Mononuclear cell (primary cell): Measurements from ENCODE around the gene HSD3B1. TPM values are rescaled to one million over a fixed set of nuclear protein-coding genes. Genes with fewer than 3 reads are reported as not detected.

Experiments
- H3K27me3 ChIP-seq: 2 replicates; pipeline ENCODE4 v1.6.0; 2011; ENCODE audit warnings: low read length, control low read depth; ENCODE audit not compliant: insufficient read depth
- H3K4me1 ChIP-seq: 2 replicates; pipeline ENCODE4 v1.5.1; 2011; ENCODE audit warnings: mild to moderate bottlenecking, low read length, control low read depth; ENCODE audit not compliant: insufficient read depth
- H3K4me3 ChIP-seq: 2 replicates; pipeline ENCODE4 v1.5.1; 2011; ENCODE audit warnings: mild to moderate bottlenecking, low read length, moderate library complexity
- H3K9me3 ChIP-seq: 2 replicates; pipeline ENCODE4 v1.5.1; 2011; ENCODE audit warnings: low read depth, mild to moderate bottlenecking, control low read depth, low read length
- total RNA-seq: library from RNA; depleted of rRNA; stranded (reverse); fragments of >200 nt; gene quantifications from one replicate; pipeline ENCODE4 v1.2.3, GENCODE V29; 2012

HSD3B1 gene
- not detected for total RNA-seq

DNA sequence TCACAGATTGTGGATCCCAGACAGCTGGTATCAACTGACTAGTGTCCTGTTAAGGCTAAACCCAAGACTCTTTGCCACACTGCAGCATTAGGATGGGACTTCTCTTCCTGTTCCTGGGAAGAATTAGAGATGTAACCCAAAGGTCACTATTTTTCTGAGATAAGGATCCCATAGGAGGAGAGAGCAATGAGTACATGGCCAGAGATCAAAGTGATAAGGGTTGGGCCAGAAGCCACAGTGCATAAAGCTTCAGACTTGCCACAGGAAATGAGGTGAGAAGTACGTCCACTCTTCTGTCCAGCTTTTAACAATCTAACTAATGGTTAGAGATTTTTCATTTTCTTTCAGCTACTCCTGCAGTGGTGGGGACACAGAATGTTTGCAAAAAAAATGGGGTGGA, at the start of gene HSD3B1:
Gene HSD3B1, plus strand, starts transcription at position 270 of the 400 bp plus-strand sequence. CDS start 267 bp downstream, outside the sequence.
- H3K27me3 ChIP-seq = no peaks in the 10 kb centered on the region
- H3K9me3 ChIP-seq = no peaks in the 10 kb centered on the region
- no peaks in the 10 kb centered on the region for H3K4me1 ChIP-seq

DNA sequence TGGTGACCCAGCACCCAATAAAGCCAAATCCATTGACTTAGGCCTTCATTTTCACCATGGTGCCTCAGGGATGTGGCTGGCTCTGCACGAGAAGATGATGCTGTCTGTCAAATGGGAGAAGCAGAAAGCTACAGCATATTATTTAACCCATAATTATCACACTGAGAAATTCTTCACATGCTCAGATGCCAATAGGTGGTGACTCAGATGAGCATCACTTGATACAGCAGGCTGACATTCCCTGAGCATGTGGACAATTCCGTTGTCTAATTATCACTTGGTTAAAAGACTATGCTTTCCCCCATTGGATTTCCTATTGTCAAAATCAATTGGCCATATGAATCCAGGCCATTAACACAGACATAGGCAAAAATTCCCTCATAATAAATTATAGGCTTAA, 44.0 kb upstream of the HSD3B1 start:
- H3K9me3 ChIP-seq = no peaks in the 10 kb centered on the region
- H3K4me1 ChIP-seq = no peaks in the 10 kb centered on the region
- H3K27me3 ChIP-seq = no peaks in the 10 kb centered on the region
- H3K4me3 ChIP-seq = no peak overlapping the region

More for the DNA sequence above, at the start of gene HSD3B1:
- no peak within 1 kb of the TSS for H3K4me3 ChIP-seq

GRCh38 chr1:119463569-119463968, 43.4 kb upstream of the HSD3B1 start:
- Histone ChIP-seq H3K27me3 (no peaks in the 10 kb centered on the region), H3K4me1 (no peaks in the 10 kb centered on the region), H3K9me3 (no peaks in the 10 kb centered on the region), H3K4me3 (no peak overlapping the region)

DNA sequence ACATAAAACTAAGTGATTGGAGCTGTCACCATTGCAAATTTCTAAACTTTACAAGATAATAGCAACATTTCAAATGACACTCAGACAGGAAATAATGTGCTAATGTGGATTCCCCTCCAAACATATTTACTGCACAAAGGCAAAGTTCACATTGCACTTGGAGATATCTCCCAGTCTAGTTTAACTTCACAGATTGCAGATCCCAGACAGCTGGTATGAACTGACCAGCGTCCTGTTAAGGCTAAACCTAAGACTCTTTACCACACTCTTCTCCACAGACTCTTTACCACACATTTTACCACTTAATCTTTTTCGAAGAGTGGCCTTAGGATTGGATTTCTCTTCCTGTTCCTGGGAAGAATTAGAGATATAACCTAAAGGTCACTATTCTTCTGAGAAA, 40.6 kb upstream of the HSD3B1 start:
- no peaks in the 10 kb centered on the region for H3K9me3 ChIP-seq
- H3K4me1 ChIP-seq = no peaks in the 10 kb centered on the region
- H3K27me3 ChIP-seq = no peaks in the 10 kb centered on the region
- H3K4me3 ChIP-seq = no peak overlapping the region

GRCh38 chr1:119467219-119467618, 39.8 kb upstream of the HSD3B1 start:
- Histone ChIP-seq H3K27me3 (no peaks in the 10 kb centered on the region), H3K9me3 (no peaks in the 10 kb centered on the region), H3K4me1 (no peaks in the 10 kb centered on the region), H3K4me3 (no peak overlapping the region)

DNA sequence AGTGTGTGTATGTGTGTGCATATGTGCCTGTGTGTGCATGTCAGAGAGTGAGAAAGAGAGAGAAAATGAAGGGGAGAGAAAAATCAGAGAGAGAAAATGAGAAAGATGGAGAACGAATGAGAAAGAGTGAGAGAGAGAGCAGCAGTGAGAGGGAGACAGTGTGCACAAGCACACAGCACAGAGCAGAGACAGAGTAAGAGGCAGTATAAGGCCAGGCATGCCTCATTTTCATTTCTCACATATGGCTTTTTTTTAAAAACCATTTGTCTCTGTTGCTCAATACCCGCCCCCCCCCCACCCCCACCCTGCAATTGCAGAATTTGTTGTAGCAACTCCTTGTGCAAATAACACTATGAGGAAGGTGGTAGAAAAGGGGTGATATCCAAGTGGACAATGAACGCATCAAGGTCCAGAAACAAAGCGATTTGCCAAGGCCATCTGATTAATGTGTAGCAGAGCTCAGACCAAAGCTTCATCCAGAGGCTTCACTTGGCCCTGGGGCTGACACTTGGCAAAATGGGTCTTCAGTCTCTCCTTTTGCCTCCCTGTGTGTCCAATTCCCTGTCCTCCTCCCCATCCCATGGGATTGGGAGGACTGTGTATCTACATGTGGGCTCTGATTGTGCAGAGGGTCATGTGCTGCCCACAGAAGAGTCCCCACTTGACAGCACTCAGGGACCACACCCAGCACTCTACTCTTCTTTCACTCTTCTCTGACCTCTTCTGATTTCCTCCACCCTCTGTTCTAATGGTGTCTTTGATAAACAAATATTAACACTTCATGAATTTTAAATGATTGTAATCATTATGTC, 38.9 kb upstream of the HSD3B1 start:
- Histone ChIP-seq H3K9me3 (no peaks in the 10 kb centered on the region), H3K4me3 (no peak overlapping the region), H3K4me1 (no peaks in the 10 kb centered on the region), H3K27me3 (no peaks in the 10 kb centered on the region)

DNA sequence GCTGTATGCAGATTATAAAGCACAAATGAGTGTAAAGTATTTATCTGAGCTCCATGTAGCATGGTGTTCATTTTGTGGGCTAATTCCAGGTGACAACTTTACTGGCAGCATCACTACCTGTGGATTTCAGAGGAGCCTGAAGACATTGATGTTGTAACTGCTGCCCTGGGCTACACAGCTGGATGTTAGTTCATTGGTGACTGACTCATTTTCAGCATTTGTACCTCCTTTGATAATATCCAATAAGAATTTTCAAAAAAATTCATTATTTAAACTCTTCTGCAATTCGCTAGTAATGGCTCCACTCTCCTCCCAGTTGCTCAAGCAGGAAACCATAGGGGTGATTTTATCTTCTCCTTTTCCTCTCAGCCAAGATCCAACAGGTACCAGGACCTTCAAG, 37.3 kb upstream of the HSD3B1 start:
- Histone ChIP-seq H3K27me3 (no peaks in the 10 kb centered on the region), H3K4me3 (no peak overlapping the region), H3K9me3 (no peaks in the 10 kb centered on the region), H3K4me1 (no peaks in the 10 kb centered on the region)

- Histone ChIP-seq H3K27me3 (no peaks in the 10 kb centered on the region), H3K4me1 (no peaks in the 10 kb centered on the region), H3K4me3 (no peak overlapping the region), H3K9me3 (no peaks in the 10 kb centered on the region)
Measured at GRCh38 chr1:119470377-119470776, 36.6 kb upstream of the HSD3B1 start.

DNA sequence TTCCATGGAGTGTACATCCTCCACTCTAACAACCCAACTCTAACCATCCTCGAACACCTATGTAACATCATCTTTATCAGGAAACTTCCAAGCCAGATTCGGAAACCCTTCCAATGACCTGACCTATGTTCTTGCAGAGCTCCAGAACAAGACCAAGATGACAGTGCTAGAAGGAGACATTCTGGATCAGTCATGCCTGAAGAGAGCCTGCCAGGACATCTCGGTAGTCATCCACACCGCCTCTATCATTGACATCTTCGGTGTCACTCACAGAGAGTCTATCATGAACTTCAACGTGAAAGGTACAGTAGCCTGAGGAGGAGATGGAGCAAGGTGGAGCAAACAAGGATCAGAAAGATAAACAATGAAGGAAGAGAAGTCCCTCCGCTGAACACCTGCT, 36.1 kb upstream of the HSD3B1 start:
- H3K9me3 ChIP-seq = no peaks in the 10 kb centered on the region
- no peaks in the 10 kb centered on the region for H3K4me1 ChIP-seq
- H3K4me3 ChIP-seq = no peak overlapping the region

DNA sequence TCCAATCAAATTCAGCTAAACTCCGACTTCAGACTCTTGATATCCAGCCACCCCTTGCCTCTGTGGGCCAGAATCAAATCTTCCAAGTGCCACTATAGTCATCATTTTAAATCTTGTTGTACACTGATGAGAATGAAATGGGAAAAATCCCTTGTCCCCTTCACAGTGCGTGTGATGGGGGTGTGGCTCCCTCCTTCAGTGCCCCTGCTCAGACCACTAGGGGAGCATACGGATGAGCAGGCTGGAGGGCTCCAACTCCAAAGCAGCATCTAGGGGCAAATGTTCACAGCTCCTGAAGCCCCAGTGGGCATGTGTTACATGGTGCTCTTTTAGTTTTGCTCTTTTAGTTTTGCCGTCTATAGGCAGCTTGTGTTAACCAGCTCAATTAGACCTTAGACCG, 35.4 kb upstream of the HSD3B1 start:
- no peaks in the 10 kb centered on the region for H3K27me3 ChIP-seq
- H3K9me3 ChIP-seq = no peaks in the 10 kb centered on the region
- H3K4me3 ChIP-seq = no peak overlapping the region
- no peaks in the 10 kb centered on the region for H3K4me1 ChIP-seq

More for the DNA sequence above, 36.1 kb upstream of the HSD3B1 start:
- no peaks in the 10 kb centered on the region for H3K27me3 ChIP-seq

GRCh38 chr1:119472080-119472818, 34.8 kb upstream of the HSD3B1 start:
- Histone ChIP-seq H3K27me3 (no peaks in the 10 kb centered on the region), H3K9me3 (no peaks in the 10 kb centered on the region), H3K4me3 (no peak overlapping the region), H3K4me1 (no peaks in the 10 kb centered on the region)

GRCh38 chr1:119472819-119473175, 34.2 kb upstream of the HSD3B1 start:
- no peak overlapping the region for H3K4me3 ChIP-seq
- H3K9me3 ChIP-seq = no peaks in the 10 kb centered on the region
- no peaks in the 10 kb centered on the region for H3K4me1 ChIP-seq
- no peaks in the 10 kb centered on the region for H3K27me3 ChIP-seq

DNA sequence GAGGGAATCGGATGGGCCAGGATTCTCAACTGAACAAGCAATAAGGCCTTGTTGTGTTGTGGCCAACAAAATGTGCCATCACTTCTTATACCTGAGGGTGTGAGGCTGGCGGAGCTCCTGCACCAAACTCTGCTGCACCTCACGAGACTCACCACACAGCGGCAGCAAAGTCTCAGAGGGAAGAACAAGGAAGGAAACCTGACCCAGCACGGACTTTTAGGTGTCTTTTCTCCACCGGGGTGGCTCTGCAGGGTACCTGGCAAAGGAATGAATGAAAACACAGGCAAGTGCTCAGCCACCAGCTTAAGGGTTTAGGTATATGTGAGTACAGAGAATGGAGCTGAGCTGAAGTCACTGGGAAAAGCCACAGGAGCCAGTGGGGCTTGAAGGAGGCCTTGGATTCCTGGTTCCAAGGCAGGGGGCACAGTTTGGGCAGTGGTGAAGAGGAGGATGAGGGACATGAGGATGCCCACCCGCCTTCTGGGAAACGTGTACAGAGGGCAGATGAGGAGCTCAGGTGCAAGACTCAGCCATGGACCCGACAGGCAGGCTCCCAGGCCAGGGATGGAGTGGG, 31.1 kb upstream of the HSD3B1 start:
- Histone ChIP-seq H3K27me3 (no peaks in the 10 kb centered on the region), H3K9me3 (no peaks in the 10 kb centered on the region), H3K4me1 (no peaks in the 10 kb centered on the region), H3K4me3 (no peak overlapping the region)

- Histone ChIP-seq H3K9me3 (no peaks in the 10 kb centered on the region), H3K4me1 (no peaks in the 10 kb centered on the region), H3K27me3 (no peaks in the 10 kb centered on the region), H3K4me3 (no peak overlapping the region)
Measured at GRCh38 chr1:119477710-119478109, 29.3 kb upstream of the HSD3B1 start.

DNA sequence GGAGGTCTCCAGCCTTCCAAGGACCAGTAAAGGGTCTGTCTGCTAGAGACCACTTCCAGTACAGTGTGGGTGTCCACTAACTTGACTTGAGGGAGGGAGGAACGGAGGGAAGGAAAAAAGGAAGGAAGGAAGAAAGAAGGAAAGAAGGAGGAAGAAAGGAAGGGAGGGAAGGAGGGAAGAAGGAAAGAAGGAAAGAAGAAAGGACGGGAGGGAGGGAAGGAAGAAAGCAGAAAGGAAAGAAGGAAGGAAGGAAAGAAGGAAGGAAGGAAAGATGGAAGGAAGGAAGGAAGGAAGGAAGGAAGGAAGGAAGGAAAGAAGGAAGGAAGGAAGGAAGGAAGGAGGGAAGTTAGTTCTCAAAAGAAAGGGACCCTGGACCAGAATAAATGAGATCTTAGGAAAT, 26.8 kb upstream of the HSD3B1 start:
- Histone ChIP-seq H3K4me3 (no peak overlapping the region), H3K9me3 (no peaks in the 10 kb centered on the region), H3K4me1 (no peaks in the 10 kb centered on the region), H3K27me3 (no peaks in the 10 kb centered on the region)
